ENCODE results near the gene SFTA2. TPM values are rescaled to one million over a fixed set of nuclear protein-coding genes. Genes with fewer than 3 reads are reported as not detected.

SFTA2 gene
- total and polyA plus RNA-seq, 3 donors from 2014 or later = 0.94 TPM; not detected in 2

DNA sequence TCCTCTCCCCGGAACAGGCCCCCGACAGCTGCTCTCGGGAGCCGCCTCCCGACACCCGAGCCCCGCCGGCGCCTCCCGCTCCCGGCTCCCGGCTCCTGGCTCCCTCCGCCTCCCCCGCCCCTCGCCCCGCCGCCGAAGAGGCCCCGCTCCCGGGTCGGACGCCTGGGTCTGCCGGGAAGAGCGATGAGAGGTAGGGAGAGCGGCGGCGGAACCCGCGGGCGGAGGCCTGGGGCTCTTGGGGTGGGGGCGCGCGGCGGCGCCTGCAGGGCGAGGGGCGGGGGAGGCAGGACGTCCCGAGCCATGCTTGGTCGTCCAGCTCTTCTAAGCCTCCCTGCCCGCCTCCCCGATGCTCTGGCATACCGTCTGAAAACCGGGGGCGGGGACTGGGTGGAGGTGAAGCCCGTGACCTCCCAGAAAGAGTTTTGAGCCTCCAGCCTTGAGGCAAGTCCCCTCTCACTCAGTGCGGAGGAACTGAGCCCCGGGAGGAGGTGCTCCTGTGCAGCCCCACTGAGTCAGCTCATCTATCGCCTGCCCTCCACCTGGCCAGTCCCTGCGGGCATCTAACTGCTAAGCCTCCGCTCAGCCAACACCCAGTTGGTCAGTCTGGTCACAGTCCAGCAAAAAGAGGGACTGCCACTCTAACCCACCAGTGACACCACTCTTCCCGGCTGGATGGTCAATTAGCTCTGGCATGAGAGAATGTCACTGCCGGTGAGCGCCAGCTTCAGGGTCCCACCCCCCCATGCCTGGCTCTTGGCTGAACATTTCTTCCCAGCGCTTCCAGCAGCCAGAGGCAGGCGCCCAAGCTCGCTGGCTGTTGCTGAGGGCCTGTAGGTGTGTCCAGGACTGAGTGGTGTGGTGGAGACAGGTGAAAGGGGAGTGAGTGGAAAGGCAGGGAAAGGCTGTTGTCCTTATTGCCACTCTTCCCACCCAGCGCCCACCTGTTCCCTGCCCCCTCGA lies 47.2 kb downstream of the SFTA2 start:
- H3K36me3 ChIP-seq (ENCODE audit: low read depth, missing control alignments) = no peaks in the 10 kb centered on the region
- peak; percentile 58 for DNase-seq
- H3K4me1 ChIP-seq = peaks cover 45% of the 10 kb centered on the region
- no peaks in the 10 kb centered on the region for H3K27me3 ChIP-seq
- WGBS, 2 donors = 2 to 5% methylated on average over 3 to 47 of the region's 59 CpGs
- intact Hi-C loops (cut with DNase I; ENCODE audit: low total_unique reads) = loop anchor here (5.0 kb wide), 1 partner anchor 58 kb away; no protein-coding TSS in a partner anchor
- no peak for TF ChIP-seq POLR2A (IDR thresholded peaks at IDR 0.05)
- TF ChIP-seq, protein P1, sequence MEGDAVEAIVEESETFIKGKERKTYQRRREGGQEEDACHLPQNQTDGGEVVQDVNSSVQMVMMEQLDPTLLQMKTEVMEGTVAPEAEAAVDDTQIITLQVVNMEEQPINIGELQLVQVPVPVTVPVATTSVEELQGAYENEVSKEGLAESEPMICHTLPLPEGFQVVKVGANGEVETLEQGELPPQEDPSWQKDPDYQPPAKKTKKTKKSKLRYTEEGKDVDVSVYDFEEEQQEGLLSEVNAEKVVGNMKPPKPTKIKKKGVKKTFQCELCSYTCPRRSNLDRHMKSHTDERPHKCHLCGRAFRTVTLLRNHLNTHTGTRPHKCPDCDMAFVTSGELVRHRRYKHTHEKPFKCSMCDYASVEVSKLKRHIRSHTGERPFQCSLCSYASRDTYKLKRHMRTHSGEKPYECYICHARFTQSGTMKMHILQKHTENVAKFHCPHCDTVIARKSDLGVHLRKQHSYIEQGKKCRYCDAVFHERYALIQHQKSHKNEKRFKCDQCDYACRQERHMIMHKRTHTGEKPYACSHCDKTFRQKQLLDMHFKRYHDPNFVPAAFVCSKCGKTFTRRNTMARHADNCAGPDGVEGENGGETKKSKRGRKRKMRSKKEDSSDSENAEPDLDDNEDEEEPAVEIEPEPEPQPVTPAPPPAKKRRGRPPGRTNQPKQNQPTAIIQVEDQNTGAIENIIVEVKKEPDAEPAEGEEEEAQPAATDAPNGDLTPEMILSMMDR (IDR thresholded peaks at IDR 0.05) = no peak
- peak overlapping the region; percentile 73 to 93 for H3K27ac ChIP-seq
- peak overlapping the region; percentile 73 to 78 for H3K4me3 ChIP-seq
- H3K9me3 ChIP-seq = no peaks in the 10 kb centered on the region

DNA sequence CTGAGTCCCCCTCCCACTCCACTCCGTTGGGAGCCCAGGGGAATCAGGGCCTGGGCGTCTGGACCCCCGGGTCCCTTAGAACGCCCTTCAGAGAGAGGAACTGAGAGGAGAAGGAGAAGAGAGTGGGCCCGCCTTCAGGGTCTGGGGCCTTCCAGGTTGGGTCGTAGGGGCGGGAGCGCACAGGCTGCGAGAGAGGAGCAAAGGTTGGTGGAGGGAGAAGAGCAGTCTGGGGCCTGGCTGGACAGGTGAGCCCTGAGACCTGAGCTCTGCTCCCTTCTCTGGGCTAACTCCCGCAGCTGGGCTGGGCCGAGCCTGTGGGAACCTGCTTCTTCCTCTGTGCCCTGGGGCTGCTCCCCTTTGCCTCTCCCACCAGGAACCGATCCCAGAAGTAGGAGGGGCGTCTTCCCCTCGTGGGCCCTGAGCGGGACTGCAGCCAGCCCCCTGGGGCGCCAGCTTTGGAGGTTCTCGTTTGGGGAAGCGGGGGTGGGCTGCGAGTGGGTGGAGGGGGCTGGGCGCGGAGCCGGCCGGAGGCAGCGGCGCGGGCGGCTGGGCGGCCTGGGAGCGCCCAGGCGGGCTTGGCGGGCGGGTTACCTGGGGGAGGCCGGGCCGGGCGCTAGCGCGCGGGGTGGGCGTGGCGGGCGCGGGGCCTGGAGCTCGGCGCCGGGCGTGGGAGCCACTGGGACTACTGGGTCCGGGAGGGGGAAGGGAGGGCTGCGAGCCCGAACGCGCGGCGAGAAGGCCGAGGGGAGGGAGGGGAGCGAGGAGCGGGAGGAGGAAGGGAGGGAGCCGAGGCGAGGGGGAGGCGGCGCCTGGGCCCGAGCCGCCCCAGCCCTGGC lies 48.1 kb downstream of the SFTA2 start, which contains the start of gene DDR1:
Gene DDR1, plus strand, starts transcription at position 835 of the 836 bp plus-strand sequence. CDS start 4,211 bp downstream, outside the sequence.
- Histone ChIP-seq H3K27me3 (no peaks in the 10 kb centered on the region), H3K4me1 (peaks cover 45% of the 10 kb centered on the region), H3K9me3 (no peaks in the 10 kb centered on the region), H3K27ac (peak within 1 kb of the TSS; percentile 73 to 93), H3K4me3 (peak within 1 kb of the TSS; percentile 73 to 78), H3K36me3 (ENCODE audit: low read depth, missing control alignments) (no peaks in the 10 kb centered on the region)
- no peak for TF ChIP-seq POLR2A (IDR thresholded peaks at IDR 0.05)
- TF ChIP-seq, protein P1 (IDR thresholded peaks at IDR 0.05) = no peak
- 8 to 17% methylated on average over 13 to 49 of the region's 62 CpGs for WGBS, 2 donors
- intact Hi-C loops (cut with DNase I; ENCODE audit: low total_unique reads) = loop anchor here (5.0 kb wide), 1 partner anchor 57 kb away; no protein-coding TSS in a partner anchor
- peak; percentile 81 for DNase-seq

DNA sequence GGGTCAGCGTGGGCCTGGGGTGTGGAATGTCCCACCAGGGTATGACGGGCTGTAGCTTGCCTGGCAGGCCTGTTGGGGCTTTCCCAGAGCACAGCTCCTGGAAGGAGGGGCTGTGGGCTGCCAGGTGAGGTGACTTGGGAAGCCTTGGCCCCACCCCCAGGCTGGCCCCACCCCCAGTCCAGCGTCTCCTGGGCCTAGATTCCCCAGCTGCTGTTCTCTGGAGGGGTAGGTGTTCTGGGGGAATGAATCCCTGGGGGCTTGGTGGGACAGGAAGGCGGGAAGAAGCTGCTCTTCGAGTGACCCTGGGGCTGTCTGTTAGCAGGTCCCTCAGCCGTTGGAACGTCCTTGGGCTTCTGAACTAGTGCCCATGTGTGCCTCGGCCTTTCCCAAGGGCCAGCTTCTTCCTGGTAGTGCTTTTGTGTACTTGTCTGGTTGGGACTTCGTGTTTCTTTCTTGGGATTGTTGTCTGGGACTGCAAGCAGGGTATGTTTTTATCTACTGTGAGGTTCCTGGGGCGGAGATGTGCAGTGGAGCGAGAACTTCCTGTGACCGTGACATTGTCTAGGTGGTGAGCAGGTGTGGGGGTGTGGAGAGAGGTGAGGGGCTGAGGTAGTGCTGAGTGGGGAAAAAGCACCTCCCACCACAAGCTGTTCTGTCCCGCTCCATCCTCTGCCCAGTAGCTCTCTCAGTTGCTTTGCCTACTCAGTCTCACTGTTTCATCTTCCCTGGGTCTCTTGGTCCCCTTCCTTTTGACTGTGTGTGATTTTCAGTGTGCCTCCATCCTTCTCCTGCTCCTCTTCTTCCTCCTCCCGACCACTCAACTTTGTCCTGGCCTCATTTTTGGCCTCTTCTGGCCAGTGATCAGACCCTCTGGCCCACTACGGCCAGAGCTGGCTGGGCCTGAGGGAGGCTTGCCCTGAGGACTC lies 48.9 kb downstream of the SFTA2 start:
- Histone ChIP-seq H3K27me3 (no peaks in the 10 kb centered on the region), H3K27ac (peak overlapping the region; percentile 73 to 93), H3K4me3 (peak overlapping the region in 1 of 2 donors; percentile 73), H3K9me3 (no peaks in the 10 kb centered on the region), H3K4me1 (peaks cover 48% of the 10 kb centered on the region), H3K36me3 (ENCODE audit: low read depth, missing control alignments) (no peaks in the 10 kb centered on the region)
- intact Hi-C loops (cut with DNase I; ENCODE audit: low total_unique reads) = loop anchor here (5.0 kb wide), 1 partner anchor 56 kb away; no protein-coding TSS in a partner anchor
- DNase-seq = peak; percentile 68
- TF ChIP-seq POLR2A (IDR thresholded peaks at IDR 0.05) = no peak
- TF ChIP-seq, protein P1 (IDR thresholded peaks at IDR 0.05) = no peak
- WGBS, 2 donors = 28 to 37% methylated on average over 12 to 15 of the region's 15 CpGs

DNA sequence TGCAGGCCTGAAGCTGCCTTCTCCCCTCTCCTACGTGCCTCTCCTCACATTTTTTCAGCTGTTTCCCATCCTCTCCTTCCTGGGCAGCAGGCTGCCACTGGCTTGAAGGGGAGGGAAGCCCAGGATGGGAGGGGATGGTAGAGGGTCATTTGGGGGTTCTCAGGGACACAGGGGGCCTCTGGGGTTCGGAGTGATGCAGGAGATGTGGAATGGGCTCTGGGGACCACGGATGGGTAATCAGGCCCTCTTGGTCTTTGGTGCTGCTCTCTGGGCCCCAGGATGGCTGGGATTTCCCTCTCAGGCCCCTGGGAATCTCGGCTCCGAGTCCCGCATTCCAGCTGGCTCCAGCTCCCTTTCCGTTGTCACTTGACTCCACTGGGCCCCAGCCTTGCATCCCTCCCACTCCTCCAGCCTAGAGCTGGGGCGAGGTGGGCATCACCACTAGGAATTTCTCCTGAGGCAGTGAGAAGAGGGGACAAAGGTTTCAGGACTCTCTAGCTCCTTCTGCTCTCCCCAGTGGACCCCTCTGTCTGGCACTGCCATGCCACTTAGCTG lies 49.7 kb downstream of the SFTA2 start:
- WGBS, 2 donors = 40 to 62% methylated on average over 7 to 8 of the region's 8 CpGs
- TF ChIP-seq, protein P1 (IDR thresholded peaks at IDR 0.05) = no peak
- TF ChIP-seq POLR2A (IDR thresholded peaks at IDR 0.05) = no peak
- no peak overlapping the region for H3K4me3 ChIP-seq
- H3K9me3 ChIP-seq = no peaks in the 10 kb centered on the region
- H3K4me1 ChIP-seq = peaks cover 56% of the 10 kb centered on the region
- intact Hi-C loops (cut with DNase I; ENCODE audit: low total_unique reads) = loop anchor here (5.0 kb wide), 1 partner anchor 55 kb away; no protein-coding TSS in a partner anchor
- no peaks in the 10 kb centered on the region for H3K27me3 ChIP-seq
- DNase-seq = no peak
- H3K27ac ChIP-seq = peak overlapping the region; percentile 73 to 93
- H3K36me3 ChIP-seq (ENCODE audit: low read depth, missing control alignments) = no peaks in the 10 kb centered on the region
